A549 (cell line): ENCODE results near the gene PKDCC. TPM values are rescaled to one million over a fixed set of nuclear protein-coding genes. Genes with fewer than 3 reads are reported as not detected.

Source experiments
- ATAC-seq, 2 experiments: fragments of 200-7000 bp in 1 of 2; fragments of >200 bp in 1 of 2; cut with Nextera tagmentation in 1 of 2; cut with Tn5 transposase in 1 of 2; 3 replicates each; pipeline versions ENCODE4 v1.8.0 to v1.9.1; 2018 to 2020; ENCODE audit warnings: mild to moderate bottlenecking in 1 of 2, moderate library complexity in 1 of 2
- CTCF ChIA-PET: fragments of 300-600 bp; sonication (Branson Sonifier 250); formaldehyde crosslinking; extraction: SDS; loops from one replicate; lab custom pipeline; 2021; ENCODE audit warnings: antibody characterized with exemption, inconsistent platforms; lab: Yijun Ruan, JAX
- POLR2A ChIA-PET: fragments of 350-600 bp; formaldehyde crosslinking; extraction: SDS; loops from one replicate; lab custom pipeline; 2021; ENCODE audit warnings: antibody characterized with exemption, inconsistent platforms; lab: Yijun Ruan, JAX
- DNase-seq, 2 experiments: peaks; one replicate each; pipeline versions ENCODE4 v3.0.0 to v3.0.0-alpha.2; 2011 to 2016; ENCODE audit warnings: low read depth in 1 of 2, low spot score in 1 of 2
- FAIRE-seq: peaks from 2 replicates; lab custom pipeline; 2011; peaks lifted over from hg19 to GRCh38; lab: Jason Lieb, UNC
- H3K27ac ChIP-seq, 2 experiments: fragments of >200 bp; sonication (Bioruptor Twin); formaldehyde crosslinking; 3 replicates each; pipeline ENCODE4 v1.5.1; 2016 to 2017
- H3K4me1 ChIP-seq: fragments of >200 bp; sonication (Bioruptor Twin); formaldehyde crosslinking; 3 replicates; pipeline ENCODE4 v1.6.1; 2016
- H3K4me2 ChIP-seq: fragments of >200 bp; sonication (Bioruptor Twin); formaldehyde crosslinking; 3 replicates; pipeline ENCODE4 v1.6.1; 2016
- H3K4me3 ChIP-seq: fragments of >200 bp; sonication (Bioruptor Twin); formaldehyde crosslinking; 3 replicates; pipeline ENCODE4 v1.5.1; 2016
- H3K9me3 ChIP-seq: fragments of >200 bp; sonication (Bioruptor Twin); formaldehyde crosslinking; 3 replicates; pipeline ENCODE4 v1.6.1; 2016
- CHD2 ChIP-seq: fragments of 150-350 bp; IDR thresholded peaks from 2 replicates; pipeline ENCODE4 v1.6.1; 2014; ENCODE audit warnings: low read length; ENCODE audit not compliant: partially characterized antibody
- CHD4 ChIP-seq: fragments of 200-600 bp; sonication (generic); IDR thresholded peaks from 2 replicates; pipeline ENCODE4 v1.6.1; 2016; ENCODE audit warnings: antibody characterized with exemption, mild to moderate bottlenecking, borderline replicate concordance
- CTCF ChIP-seq: fragments of >200 bp; sonication (Bioruptor Twin); formaldehyde crosslinking; IDR thresholded peaks from 3 replicates; pipeline ENCODE4 v1.5.1; 2016
- HOXB13 ChIP-seq: fragments of 250-450 bp; sonication (Bioruptor Pico); IDR thresholded peaks from 2 replicates; pipeline ENCODE4 v1.5.0; 2020; ENCODE audit warnings: low read depth, mild to moderate bottlenecking, moderate library complexity
- JUNB ChIP-seq: fragments of >200 bp; sonication (Bioruptor Twin); formaldehyde crosslinking; IDR thresholded peaks from 2 replicates; pipeline ENCODE4 v1.6.1; 2016
- MYC ChIP-seq: IDR thresholded peaks from 2 replicates; pipeline ENCODE4 v1.6.1; 2012; ENCODE audit warnings: mild to moderate bottlenecking, inconsistent platforms, low read length, improper control_type of control experiment, borderline replicate concordance
- PHF8 ChIP-seq: fragments of 200-600 bp; sonication (generic); IDR thresholded peaks from 2 replicates; pipeline ENCODE4 v1.6.1; 2016; ENCODE audit warnings: low read depth, mild to moderate bottlenecking, antibody characterized with exemption, moderate library complexity, borderline replicate concordance
- POLR2A ChIP-seq: IDR thresholded peaks from 2 replicates; pipeline ENCODE4 v1.6.1; 2012; ENCODE audit warnings: mild to moderate bottlenecking, low read length
- RFX5 ChIP-seq: fragments of 450-650 bp; IDR thresholded peaks from 2 replicates; pipeline ENCODE4 v1.7.1; 2014; ENCODE audit warnings: antibody characterized with exemption, mild to moderate bottlenecking, moderate library complexity
- TFCP2L1 ChIP-seq: fragments of 250-450 bp; sonication (Bioruptor Pico); IDR thresholded peaks from 2 replicates; pipeline ENCODE4 v1.5.0; 2021; ENCODE audit warnings: mild to moderate bottlenecking
- ZFP36 ChIP-seq: fragments of 450-650 bp; IDR thresholded peaks from 2 replicates; pipeline ENCODE4 v1.6.1; 2014; ENCODE audit warnings: borderline replicate concordance; ENCODE audit not compliant: partially characterized antibody
- WGBS: methylation state at CpG from one replicate; pipeline ENCODE4 v1.1.6; 2017; ENCODE audit errors: missing lambda C conversion rate; 5-methylcytosine and 5-hydroxymethylcytosine counted together
- polyA plus RNA-seq, 4 experiments: library from polyadenylated mRNA; depleted of rRNA in 3 of 4; stranded (reverse); fragments of >200 nt; fragmentation: RNase III in 1 of 4; extraction: RNeasy Plus Mini Kit Qiagen cat#74134 plus additional on column Dnase treatment in 1 of 4; gene quantifications; 2 replicates in 3 of 4; 3 replicates in 1 of 4; pipeline ENCODE4 v1.2.3, GENCODE V29; 2011 to 2017
- TF ChIP-seq, protein P1 (sequence below): fragments of 250-450 bp; sonication (Bioruptor Pico); IDR thresholded peaks from 2 replicates; pipeline ENCODE4 v1.5.0; 2021; ENCODE audit warnings: mild to moderate bottlenecking, moderate library complexity, borderline replicate concordance
- TF ChIP-seq, protein P2 (sequence below): IDR thresholded peaks from 2 replicates; pipeline ENCODE4 v1.6.1; 2012; ENCODE audit warnings: low read depth, borderline replicate concordance
- TF ChIP-seq, protein P3 (sequence below): fragments of 250-450 bp; sonication (Bioruptor Pico); IDR thresholded peaks from 2 replicates; pipeline ENCODE4 v1.5.0; 2020; ENCODE audit warnings: low read depth, mild to moderate bottlenecking, moderate library complexity

Gene PKDCC
- polyA plus RNA-seq, 2 of the 4 experiments (the other 2 are of a cell fraction) = 30.0 to 64.5 TPM

DNA sequence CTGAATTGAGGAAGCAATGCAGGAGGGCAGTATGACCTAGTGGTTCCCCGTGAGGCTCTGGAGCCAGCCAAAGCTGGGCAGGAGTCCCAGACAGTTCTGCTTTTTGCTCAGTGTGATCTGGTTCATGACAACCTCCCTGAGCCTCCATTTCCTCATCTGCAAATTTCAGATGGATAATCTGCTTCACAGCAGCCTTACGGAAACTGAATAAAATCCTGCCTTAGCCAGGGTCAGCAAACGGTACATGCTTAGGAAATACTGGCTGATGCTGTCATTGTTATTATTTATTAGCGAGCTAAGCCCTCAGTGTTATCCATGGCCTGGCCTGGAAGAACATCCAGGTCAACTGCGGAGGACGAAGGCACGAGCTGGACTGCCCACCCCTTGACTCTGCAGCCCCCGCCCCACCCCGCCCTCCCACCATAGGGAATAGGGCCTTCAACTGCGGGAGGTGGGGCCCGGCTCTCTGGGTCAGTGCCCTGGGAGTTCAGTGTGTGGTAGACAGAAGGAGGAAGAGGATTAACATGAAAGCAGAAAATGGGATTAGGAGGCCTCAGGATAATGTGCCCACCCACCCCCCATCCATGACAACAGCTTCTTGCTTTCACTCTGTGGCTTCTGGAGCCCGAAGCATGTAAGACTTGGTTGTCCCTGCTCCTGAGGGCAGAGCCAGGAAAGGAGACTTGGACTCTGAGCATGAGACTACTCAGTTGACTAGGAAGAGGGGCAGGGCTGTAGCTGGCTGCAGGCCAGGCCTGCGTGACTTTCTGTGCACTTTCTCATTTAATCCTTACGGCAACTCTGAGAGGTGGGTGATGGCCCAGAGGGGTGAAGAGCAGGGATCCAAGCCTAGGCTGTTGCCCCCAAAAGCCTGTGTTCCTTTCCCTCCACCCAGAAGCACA, 13.1 kb downstream of the PKDCC start:
- Histone ChIP-seq H3K4me2 (peak overlapping the region; percentile 7; the same call in 1 of the 3 replicates), H3K27ac (peak overlapping the region; percentile 34 to 67; a peak in 4 of 6 replicates), H3K9me3 (no peaks in the 10 kb centered on the region), H3K4me1 (peaks cover 60% of the 10 kb centered on the region), H3K4me3 (no peak overlapping the region)
- CTCF ChIA-PET = interaction anchor here (1.1 to 8.6 kb wide), 9 partner anchors 12 to 213 kb away, joined by 3 to 65 read pairs (median 4); partner anchors contain the start of gene PKDCC
- TF ChIP-seq TFCP2L1 = no peak
- 0 out of 2 replicates have a peak, but pooled peaks have one; percentile 18 for TF ChIP-seq HOXB13
- FAIRE-seq (no peak), ATAC-seq (no peak), DNase-seq (no peak)
- WGBS = 85% methylated on average over 14 of the region's 14 CpGs
- POLR2A ChIA-PET = interaction anchor here (0.7 kb wide), 1 partner anchor 272 kb away, joined by 8 read pairs; no protein-coding TSS in a partner anchor

DNA sequence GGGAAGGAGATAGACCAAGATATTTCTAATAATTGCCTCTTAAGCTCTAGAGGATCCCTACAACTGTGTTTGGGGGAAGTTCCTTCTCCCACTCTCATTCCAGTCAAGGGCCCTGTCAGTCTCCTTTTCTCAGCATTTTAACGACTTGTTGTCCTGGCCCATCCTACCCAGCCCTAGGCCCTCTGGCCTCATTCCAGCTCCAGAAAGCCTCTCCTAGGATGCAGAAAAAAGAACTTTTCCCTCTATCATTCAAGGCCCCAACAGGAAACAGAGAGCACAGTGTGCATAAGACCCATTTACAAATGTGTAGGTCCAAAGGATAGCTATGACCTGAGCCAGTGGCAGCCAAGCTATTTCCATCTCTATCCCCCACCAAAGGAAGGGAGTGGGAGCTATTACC, 14.0 kb downstream of the PKDCC start:
- ATAC-seq (no peak), FAIRE-seq (no peak), DNase-seq (no peak)
- POLR2A ChIA-PET = interaction anchor here (0.7 to 1.8 kb wide), 2 partner anchors 14 to 273 kb away, joined by 7 to 8 read pairs; partner anchors contain the start of gene PKDCC
- Histone ChIP-seq H3K4me3 (no peak overlapping the region), H3K4me2 (no peak overlapping the region), H3K9me3 (no peaks in the 10 kb centered on the region), H3K4me1 (peaks cover 51% of the 10 kb centered on the region), H3K27ac (peak overlapping the region; percentile 34 to 67; a peak in 4 of 6 replicates)
- CTCF ChIA-PET = interaction anchor here (0.8 to 8.6 kb wide), 11 partner anchors 8 to 214 kb away, joined by 3 to 65 read pairs (median 4); partner anchors contain the start of gene PKDCC
- 59% methylated on average over 1 of the region's 1 CpG for WGBS
- TF ChIP-seq PHF8 (no peak), CTCF (no peak), CHD2 (no peak), JUNB (no peak), TFCP2L1 (no peak), MYC (no peak), RFX5 (no peak), CHD4 (no peak), ZFP36 (no peak), POLR2A (no peak)
- TF ChIP-seq, protein P1, sequence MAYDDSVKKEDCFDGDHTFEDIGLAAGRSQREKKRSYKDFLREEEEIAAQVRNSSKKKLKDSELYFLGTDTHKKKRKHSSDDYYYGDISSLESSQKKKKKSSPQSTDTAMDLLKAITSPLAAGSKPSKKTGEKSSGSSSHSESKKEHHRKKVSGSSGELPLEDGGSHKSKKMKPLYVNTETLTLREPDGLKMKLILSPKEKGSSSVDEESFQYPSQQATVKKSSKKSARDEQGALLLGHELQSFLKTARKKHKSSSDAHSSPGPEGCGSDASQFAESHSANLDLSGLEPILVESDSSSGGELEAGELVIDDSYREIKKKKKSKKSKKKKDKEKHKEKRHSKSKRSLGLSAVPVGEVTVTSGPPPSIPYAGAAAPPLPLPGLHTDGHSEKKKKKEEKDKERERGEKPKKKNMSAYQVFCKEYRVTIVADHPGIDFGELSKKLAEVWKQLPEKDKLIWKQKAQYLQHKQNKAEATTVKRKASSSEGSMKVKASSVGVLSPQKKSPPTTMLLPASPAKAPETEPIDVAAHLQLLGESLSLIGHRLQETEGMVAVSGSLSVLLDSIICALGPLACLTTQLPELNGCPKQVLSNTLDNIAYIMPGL = no peak
- TF ChIP-seq, protein P2, sequence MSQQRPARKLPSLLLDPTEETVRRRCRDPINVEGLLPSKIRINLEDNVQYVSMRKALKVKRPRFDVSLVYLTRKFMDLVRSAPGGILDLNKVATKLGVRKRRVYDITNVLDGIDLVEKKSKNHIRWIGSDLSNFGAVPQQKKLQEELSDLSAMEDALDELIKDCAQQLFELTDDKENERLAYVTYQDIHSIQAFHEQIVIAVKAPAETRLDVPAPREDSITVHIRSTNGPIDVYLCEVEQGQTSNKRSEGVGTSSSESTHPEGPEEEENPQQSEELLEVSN = no peak
- TF ChIP-seq, protein P3, sequence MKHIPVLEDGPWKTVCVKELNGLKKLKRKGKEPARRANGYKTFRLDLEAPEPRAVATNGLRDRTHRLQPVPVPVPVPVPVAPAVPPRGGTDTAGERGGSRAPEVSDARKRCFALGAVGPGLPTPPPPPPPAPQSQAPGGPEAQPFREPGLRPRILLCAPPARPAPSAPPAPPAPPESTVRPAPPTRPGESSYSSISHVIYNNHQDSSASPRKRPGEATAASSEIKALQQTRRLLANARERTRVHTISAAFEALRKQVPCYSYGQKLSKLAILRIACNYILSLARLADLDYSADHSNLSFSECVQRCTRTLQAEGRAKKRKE (CRISPR knock-in tag) = no peak
